Measurements from ENCODE around the gene DDAH1.
"Not testable (repeated sequence)": the region's sequence is repeated elsewhere in the genome, so short reads cannot be mapped to it uniquely, and the experiment has no call there.

The DDAH1 gene

GRCh38 chr1:85465099-85465785 lies at the start of gene DDAH1:
Gene DDAH1 (minus strand): TSS chr1:85465159. CDS start chr1:85465045, 114 bp downstream.
- DNase-seq: no peak

- not testable (repeated sequence) for DNase-seq
Measured at GRCh38 chr1:85513998-85514397, 49.0 kb upstream of the DDAH1 start.

GRCh38 chr1:85504417-85504816 lies 39.5 kb upstream of the DDAH1 start:
- no peak for DNase-seq

GRCh38 chr1:85502625-85503083 lies 37.7 kb upstream of the DDAH1 start:
- DNase-seq: no peak

GRCh38 chr1:85502171-85502570 lies 37.2 kb upstream of the DDAH1 start:
- no peak for DNase-seq

- DNase-seq: no peak
Measured at GRCh38 chr1:85501355-85501898, 36.5 kb upstream of the DDAH1 start.

- DNase-seq: no peak
Measured at GRCh38 chr1:85496941-85497582, 32.1 kb upstream of the DDAH1 start.

GRCh38 chr1:85495556-85495955 lies 30.6 kb upstream of the DDAH1 start:
- no peak for DNase-seq

- no peak for DNase-seq
Measured at GRCh38 chr1:85494904-85495266, 29.9 kb upstream of the DDAH1 start.

GRCh38 chr1:85494074-85494903 lies 29.3 kb upstream of the DDAH1 start:
- DNase-seq: no peak

GRCh38 chr1:85490270-85490985 lies 25.5 kb upstream of the DDAH1 start:
- no peak for DNase-seq

GRCh38 chr1:85488126-85488525 lies 23.2 kb upstream of the DDAH1 start:
- DNase-seq: no peak

- no peak for DNase-seq
Measured at GRCh38 chr1:85485516-85485915, 20.6 kb upstream of the DDAH1 start.

GRCh38 chr1:85484716-85485115 lies 19.8 kb upstream of the DDAH1 start:
- DNase-seq: no peak

- DNase-seq: no peak
Measured at GRCh38 chr1:85484264-85484663, 19.3 kb upstream of the DDAH1 start.

- no peak for DNase-seq
Measured at GRCh38 chr1:85481688-85482087, 16.7 kb upstream of the DDAH1 start.

GRCh38 chr1:85480566-85480965 lies 15.6 kb upstream of the DDAH1 start:
- DNase-seq: no peak

- DNase-seq: no peak
Measured at GRCh38 chr1:85479491-85479890, 14.5 kb upstream of the DDAH1 start.

GRCh38 chr1:85478366-85478765 lies 13.4 kb upstream of the DDAH1 start:
- no peak for DNase-seq

GRCh38 chr1:85475055-85475454 lies 10.1 kb upstream of the DDAH1 start:
- DNase-seq: no peak

- DNase-seq: no peak
Measured at GRCh38 chr1:85473390-85473789, 8.4 kb upstream of the DDAH1 start.

- DNase-seq: no peak
Measured at GRCh38 chr1:85471558-85471957, 6.6 kb upstream of the DDAH1 start.

GRCh38 chr1:85470130-85470529 lies 5.2 kb upstream of the DDAH1 start:
- not testable (repeated sequence) for DNase-seq
